Measurements from ENCODE around the gene TTLL11. TPM values are rescaled to one million over a fixed set of nuclear protein-coding genes. Genes with fewer than 3 reads are reported as not detected.

The TTLL11 gene
- polyA plus RNA-seq, 2 donors: 2.3 to 4.5 TPM

DNA sequence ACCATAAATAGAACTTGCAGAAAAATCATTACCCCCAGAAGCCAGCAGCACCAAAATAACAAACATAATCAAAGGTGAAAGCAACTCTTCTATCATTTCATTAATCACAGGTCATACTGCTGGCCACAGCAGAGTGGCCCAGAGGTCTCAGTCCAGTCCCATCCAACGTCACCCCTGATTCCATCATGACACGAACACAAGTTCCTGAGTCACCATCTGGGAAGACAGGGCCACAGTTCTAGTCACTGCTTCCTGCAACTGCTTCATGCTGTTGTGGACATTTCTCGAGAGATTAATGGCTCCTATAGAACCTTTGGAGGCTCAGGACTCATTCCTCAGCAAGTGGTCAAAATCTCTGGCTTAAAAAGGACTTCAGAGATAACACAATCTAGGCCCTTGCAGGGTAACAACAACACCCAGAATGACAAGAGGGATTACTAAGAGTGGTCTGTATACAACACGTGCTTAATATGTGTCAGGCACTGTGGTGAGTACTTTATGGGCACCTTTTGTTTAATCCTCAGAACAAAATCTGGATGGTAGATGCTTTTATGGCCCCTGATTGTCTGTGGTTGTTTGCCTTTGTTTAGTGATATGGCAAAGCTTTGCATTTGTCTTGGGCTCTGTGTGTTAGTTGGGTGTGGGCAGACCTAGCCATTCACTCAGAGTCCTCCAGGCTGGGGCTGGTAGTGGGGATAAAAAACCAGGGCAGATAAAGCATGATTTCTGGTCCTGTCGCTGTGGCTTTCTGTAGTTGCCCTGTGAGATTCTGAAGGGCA is 257.3 kb downstream of the TTLL11 start:
- peaks cover 0 to 2% of the 10 kb centered on the region in 2 donors for H3K4me1 ChIP-seq (ENCODE audit: control insufficient read depth in 2 of 2, insufficient read depth in 2 of 2, low read length in 1 of 2)
- H3K27ac ChIP-seq (ENCODE audit: low read depth in 2 of 2, low read length in 1 of 2): no peak overlapping the region
- H3K9me3 ChIP-seq (ENCODE audit: control insufficient read depth in 2 of 2, insufficient read depth in 1 of 2, low read depth in 1 of 2, low read length in 1 of 2): no peaks in the 10 kb centered on the region
- no peaks in the 10 kb centered on the region for H3K36me3 ChIP-seq (ENCODE audit: control insufficient read depth in 2 of 2, insufficient read depth in 2 of 2, low read length in 1 of 2)
- WGBS, 2 donors: 91 to 92% methylated on average over 5 of the region's 5 CpGs
- H3K27me3 ChIP-seq (ENCODE audit: control insufficient read depth in 1 of 2, insufficient read depth in 2 of 2, low read length in 2 of 2): no peaks in the 10 kb centered on the region
- no peak overlapping the region for H3K4me3 ChIP-seq (ENCODE audit: low read depth in 1 of 2, low read length in 2 of 2)

DNA sequence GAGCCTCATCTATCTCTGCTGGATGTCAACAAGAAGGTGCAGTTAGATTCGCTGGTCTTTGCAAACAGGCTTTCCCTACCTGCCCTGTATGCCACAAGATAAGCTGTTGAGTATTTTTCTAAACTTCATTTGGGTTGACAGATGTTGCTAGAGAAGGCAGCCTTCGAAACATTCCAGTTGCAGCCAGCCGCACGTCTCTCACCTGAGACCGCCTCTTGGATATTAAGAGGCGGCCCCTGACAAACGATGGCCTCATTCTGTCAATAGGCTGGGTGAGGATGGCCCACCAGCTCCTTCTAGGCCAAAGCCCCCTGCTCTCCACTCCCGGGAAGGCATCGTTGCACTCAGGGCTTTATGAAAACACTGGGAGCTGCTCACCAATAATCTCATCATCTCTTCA is 260.0 kb downstream of the TTLL11 start:
- no peak overlapping the region for H3K4me3 ChIP-seq (ENCODE audit: low read depth in 1 of 2, low read length in 2 of 2)
- H3K27ac ChIP-seq (ENCODE audit: low read depth in 2 of 2, low read length in 1 of 2): no peak overlapping the region
- no peaks in the 10 kb centered on the region for H3K9me3 ChIP-seq (ENCODE audit: control insufficient read depth in 2 of 2, insufficient read depth in 1 of 2, low read depth in 1 of 2, low read length in 1 of 2)
- H3K27me3 ChIP-seq (ENCODE audit: control insufficient read depth in 1 of 2, insufficient read depth in 2 of 2, low read length in 2 of 2): no peaks in the 10 kb centered on the region
- H3K4me1 ChIP-seq (ENCODE audit: control insufficient read depth in 2 of 2, insufficient read depth in 2 of 2, low read length in 1 of 2): peaks cover 0 to 2% of the 10 kb centered on the region in 2 donors
- WGBS, 2 donors: 91 to 94% methylated on average over 9 of the region's 9 CpGs
- no peaks in the 10 kb centered on the region for H3K36me3 ChIP-seq (ENCODE audit: control insufficient read depth in 2 of 2, insufficient read depth in 2 of 2, low read length in 1 of 2)

- WGBS, 2 donors: 94 to 99% methylated on average over 3 of the region's 3 CpGs
- no peak overlapping the region for H3K27ac ChIP-seq (ENCODE audit: low read depth in 2 of 2, low read length in 1 of 2)
- H3K4me3 ChIP-seq (ENCODE audit: low read depth in 1 of 2, low read length in 2 of 2): no peak overlapping the region
Measured at GRCh38 chr9:121831869-121832268, 261.2 kb downstream of the TTLL11 start.

GRCh38 chr9:121830441-121831140 is 262.5 kb downstream of the TTLL11 start:
- H3K4me3 ChIP-seq (ENCODE audit: low read depth in 1 of 2, low read length in 2 of 2): no peak overlapping the region
- H3K27ac ChIP-seq (ENCODE audit: low read depth in 2 of 2, low read length in 1 of 2): no peak overlapping the region
- no peaks in the 10 kb centered on the region for H3K36me3 ChIP-seq (ENCODE audit: control insufficient read depth in 2 of 2, insufficient read depth in 2 of 2, low read length in 1 of 2)
- H3K9me3 ChIP-seq (ENCODE audit: control insufficient read depth in 2 of 2, insufficient read depth in 1 of 2, low read depth in 1 of 2, low read length in 1 of 2): no peaks in the 10 kb centered on the region
- no peaks in the 10 kb centered on the region for H3K27me3 ChIP-seq (ENCODE audit: control insufficient read depth in 1 of 2, insufficient read depth in 2 of 2, low read length in 2 of 2)
- WGBS, 2 donors: 77 to 92% methylated on average over 3 of the region's 3 CpGs
- H3K4me1 ChIP-seq (ENCODE audit: control insufficient read depth in 2 of 2, insufficient read depth in 2 of 2, low read length in 1 of 2): no peaks in the 10 kb centered on the region

More at GRCh38 chr9:121831869-121832268, 261.2 kb downstream of the TTLL11 start:
- Histone ChIP-seq H3K27me3 (ENCODE audit: control insufficient read depth in 1 of 2, insufficient read depth in 2 of 2, low read length in 2 of 2) (no peaks in the 10 kb centered on the region), H3K9me3 (ENCODE audit: control insufficient read depth in 2 of 2, insufficient read depth in 1 of 2, low read depth in 1 of 2, low read length in 1 of 2) (no peaks in the 10 kb centered on the region), H3K36me3 (ENCODE audit: control insufficient read depth in 2 of 2, insufficient read depth in 2 of 2, low read length in 1 of 2) (no peaks in the 10 kb centered on the region), H3K4me1 (ENCODE audit: control insufficient read depth in 2 of 2, insufficient read depth in 2 of 2, low read length in 1 of 2) (no peaks in the 10 kb centered on the region)

GRCh38 chr9:121827251-121827967 is 265.7 kb downstream of the TTLL11 start:
- Histone ChIP-seq H3K9me3 (ENCODE audit: control insufficient read depth in 2 of 2, insufficient read depth in 1 of 2, low read depth in 1 of 2, low read length in 1 of 2) (no peaks in the 10 kb centered on the region), H3K4me1 (ENCODE audit: control insufficient read depth in 2 of 2, insufficient read depth in 2 of 2, low read length in 1 of 2) (no peaks in the 10 kb centered on the region), H3K36me3 (ENCODE audit: control insufficient read depth in 2 of 2, insufficient read depth in 2 of 2, low read length in 1 of 2) (no peaks in the 10 kb centered on the region), H3K27ac (ENCODE audit: low read depth in 2 of 2, low read length in 1 of 2) (no peak overlapping the region), H3K4me3 (ENCODE audit: low read depth in 1 of 2, low read length in 2 of 2) (no peak overlapping the region), H3K27me3 (ENCODE audit: control insufficient read depth in 1 of 2, insufficient read depth in 2 of 2, low read length in 2 of 2) (no peaks in the 10 kb centered on the region)
- WGBS, 2 donors: 88 to 90% methylated on average over 17 of the region's 17 CpGs

- Histone ChIP-seq H3K36me3 (ENCODE audit: control insufficient read depth in 2 of 2, insufficient read depth in 2 of 2, low read length in 1 of 2) (no peaks in the 10 kb centered on the region), H3K9me3 (ENCODE audit: control insufficient read depth in 2 of 2, insufficient read depth in 1 of 2, low read depth in 1 of 2, low read length in 1 of 2) (no peaks in the 10 kb centered on the region), H3K27me3 (ENCODE audit: control insufficient read depth in 1 of 2, insufficient read depth in 2 of 2, low read length in 2 of 2) (no peaks in the 10 kb centered on the region), H3K27ac (ENCODE audit: low read depth in 2 of 2, low read length in 1 of 2) (no peak overlapping the region), H3K4me1 (ENCODE audit: control insufficient read depth in 2 of 2, insufficient read depth in 2 of 2, low read length in 1 of 2) (no peaks in the 10 kb centered on the region), H3K4me3 (ENCODE audit: low read depth in 1 of 2, low read length in 2 of 2) (no peak overlapping the region)
- WGBS, 2 donors: 91 to 93% methylated on average over 7 of the region's 7 CpGs
Measured at GRCh38 chr9:121826711-121827110, 266.4 kb downstream of the TTLL11 start.

DNA sequence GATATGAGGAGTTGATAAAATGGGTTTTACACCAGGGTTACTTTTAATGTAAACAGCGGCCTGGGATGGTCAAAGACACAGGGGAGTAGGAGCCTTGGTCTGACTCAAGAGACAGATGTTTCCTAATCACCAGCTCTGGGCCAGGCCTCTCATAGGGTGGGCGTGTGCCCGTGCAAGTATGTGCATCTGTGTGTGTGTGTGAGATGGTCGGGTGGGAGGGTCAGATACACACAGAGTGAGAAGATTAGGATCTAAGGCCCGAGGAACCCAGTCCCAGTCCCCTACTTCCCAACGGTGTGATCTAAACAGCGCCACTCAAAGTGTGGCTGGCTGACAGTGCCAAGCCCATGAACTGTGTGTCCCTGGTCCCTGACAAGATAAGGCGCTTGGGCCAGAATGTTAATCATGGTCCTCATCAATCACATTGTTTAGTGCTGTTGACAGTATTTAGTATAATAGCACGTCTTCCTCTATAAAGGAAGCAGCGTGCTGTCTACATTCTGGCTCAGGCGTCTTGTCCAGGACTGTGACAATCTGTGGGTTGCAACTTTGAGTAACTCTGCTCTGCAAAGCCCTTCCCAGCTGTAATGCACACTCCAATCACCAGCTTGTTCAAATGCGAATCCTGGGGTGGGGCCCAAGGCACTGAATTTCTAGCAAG is 267.9 kb downstream of the TTLL11 start:
- no peaks in the 10 kb centered on the region for H3K4me1 ChIP-seq (ENCODE audit: control insufficient read depth in 2 of 2, insufficient read depth in 2 of 2, low read length in 1 of 2)
- 74 to 77% methylated on average over 12 of the region's 12 CpGs for WGBS, 2 donors
- no peaks in the 10 kb centered on the region for H3K36me3 ChIP-seq (ENCODE audit: control insufficient read depth in 2 of 2, insufficient read depth in 2 of 2, low read length in 1 of 2)
- H3K27me3 ChIP-seq (ENCODE audit: control insufficient read depth in 1 of 2, insufficient read depth in 2 of 2, low read length in 2 of 2): no peaks in the 10 kb centered on the region
- no peak overlapping the region for H3K4me3 ChIP-seq (ENCODE audit: low read depth in 1 of 2, low read length in 2 of 2)
- no peaks in the 10 kb centered on the region for H3K9me3 ChIP-seq (ENCODE audit: control insufficient read depth in 2 of 2, insufficient read depth in 1 of 2, low read depth in 1 of 2, low read length in 1 of 2)
- H3K27ac ChIP-seq (ENCODE audit: low read depth in 2 of 2, low read length in 1 of 2): no peak overlapping the region

DNA sequence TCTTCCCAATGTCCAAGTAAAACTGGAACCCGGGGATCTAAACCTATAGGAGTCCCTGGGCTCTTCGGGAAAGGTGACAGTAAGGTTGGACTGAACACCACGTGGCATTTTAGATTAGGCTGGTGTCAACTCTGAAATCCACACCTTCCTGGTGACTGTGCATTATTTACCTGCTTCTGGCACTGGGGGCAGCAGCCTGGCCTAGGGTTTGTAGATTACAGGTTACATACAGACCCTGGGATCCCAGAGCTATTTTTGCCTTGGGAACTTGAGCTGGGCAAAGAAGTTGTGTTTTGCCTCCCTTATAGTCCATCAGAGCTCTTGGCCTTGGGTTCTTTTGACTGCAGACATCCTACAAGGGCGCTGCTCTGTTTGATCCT is 268.5 kb downstream of the TTLL11 start:
- Histone ChIP-seq H3K27me3 (ENCODE audit: control insufficient read depth in 1 of 2, insufficient read depth in 2 of 2, low read length in 2 of 2) (no peaks in the 10 kb centered on the region), H3K4me3 (ENCODE audit: low read depth in 1 of 2, low read length in 2 of 2) (no peak overlapping the region), H3K4me1 (ENCODE audit: control insufficient read depth in 2 of 2, insufficient read depth in 2 of 2, low read length in 1 of 2) (no peaks in the 10 kb centered on the region), H3K36me3 (ENCODE audit: control insufficient read depth in 2 of 2, insufficient read depth in 2 of 2, low read length in 1 of 2) (no peaks in the 10 kb centered on the region), H3K9me3 (ENCODE audit: control insufficient read depth in 2 of 2, insufficient read depth in 1 of 2, low read depth in 1 of 2, low read length in 1 of 2) (no peaks in the 10 kb centered on the region), H3K27ac (ENCODE audit: low read depth in 2 of 2, low read length in 1 of 2) (no peak overlapping the region)
- 72 to 74% methylated on average over 4 of the region's 4 CpGs for WGBS, 2 donors

- no peaks in the 10 kb centered on the region for H3K9me3 ChIP-seq (ENCODE audit: control insufficient read depth in 2 of 2, insufficient read depth in 1 of 2, low read depth in 1 of 2, low read length in 1 of 2)
- H3K27me3 ChIP-seq (ENCODE audit: control insufficient read depth in 1 of 2, insufficient read depth in 2 of 2, low read length in 2 of 2): no peaks in the 10 kb centered on the region
- no peaks in the 10 kb centered on the region for H3K36me3 ChIP-seq (ENCODE audit: control insufficient read depth in 2 of 2, insufficient read depth in 2 of 2, low read length in 1 of 2)
- no peak overlapping the region for H3K4me3 ChIP-seq (ENCODE audit: low read depth in 1 of 2, low read length in 2 of 2)
- WGBS, 2 donors: 90 to 95% methylated on average over 13 of the region's 13 CpGs
- H3K27ac ChIP-seq (ENCODE audit: low read depth in 2 of 2, low read length in 1 of 2): no peak overlapping the region
- peaks cover 0 to 3% of the 10 kb centered on the region in 2 donors for H3K4me1 ChIP-seq (ENCODE audit: control insufficient read depth in 2 of 2, insufficient read depth in 2 of 2, low read length in 1 of 2)
Measured at GRCh38 chr9:121823451-121824169, 269.5 kb downstream of the TTLL11 start.

Data from esophagus (tissue), 2 donors.